Endothelial cell of umbilical vein (primary cell): ENCODE results near the gene SMARCA2. TPM values are rescaled to one million over a fixed set of nuclear protein-coding genes. Genes with fewer than 3 reads are reported as not detected.

Experiments
- BruUV-seq: library from RNA; stranded (reverse); fragments of 400-500 nt; replicated peaks from 2 replicates; lab custom pipeline; 2021; lab: Mats Ljungman, UMichigan
- CTCF ChIA-PET: fragments of 300-600, 350-600 bp; sonication (Branson Sonifier 250); formaldehyde crosslinking; loops from one replicate; lab custom pipeline; 2021; ENCODE audit warnings: antibody characterized with exemption, inconsistent platforms; lab: Charles Lee
- POLR2A ChIA-PET: fragments of 300-600, 350-600 bp; sonication (Branson Sonifier 250); formaldehyde crosslinking; loops from one replicate; lab custom pipeline; 2021; ENCODE audit warnings: antibody characterized with exemption, inconsistent platforms; lab: Charles Lee
- DNase-seq: peaks from one replicate; pipeline ENCODE4 v3.0.0-alpha.2; 2011; ENCODE audit warnings: low read depth, low spot score
- FAIRE-seq: peaks from 2 replicates; lab custom pipeline; 2011; peaks lifted over from hg19 to GRCh38; lab: Jason Lieb, UNC
- H2AFZ ChIP-seq: 2 replicates; pipeline ENCODE4 v1.6.0; 2012; ENCODE audit warnings: low read depth, low read length, control low read depth, inconsistent platforms
- H3K27ac ChIP-seq: 2 replicates; pipeline ENCODE4 v1.5.1; 2011; ENCODE audit warnings: low read depth, mild to moderate bottlenecking, control low read depth, low read length, moderate library complexity; ENCODE audit not compliant: insufficient read depth
- H3K27me3 ChIP-seq, 2 experiments: 2 replicates each; pipeline versions ENCODE4 v1.6.0 to v1.6.1; 2011; ENCODE audit warnings: low read length in 2 of 2, mixed read lengths in 1 of 2; ENCODE audit not compliant: control insufficient read depth in 2 of 2, insufficient read depth in 2 of 2
- H3K36me3 ChIP-seq, 2 experiments: 2 replicates in 1 of 2; 3 replicates in 1 of 2; pipeline ENCODE4 v1.5.1; 2011; ENCODE audit warnings: low read length in 2 of 2, mild to moderate bottlenecking in 1 of 2, moderate library complexity in 1 of 2; ENCODE audit not compliant: control insufficient read depth in 2 of 2, insufficient read depth in 2 of 2; ENCODE audit errors: extremely low read depth in 1 of 2
- H3K4me1 ChIP-seq: 3 replicates; pipeline ENCODE4 v1.5.1; 2011; ENCODE audit warnings: mild to moderate bottlenecking, low read length; ENCODE audit not compliant: control insufficient read depth, insufficient read depth; ENCODE audit errors: extremely low read depth
- H3K4me2 ChIP-seq: 2 replicates; pipeline ENCODE4 v1.6.1; 2011; ENCODE audit warnings: low read length, control low read depth, mixed read lengths; ENCODE audit not compliant: insufficient read depth
- H3K4me3 ChIP-seq, 3 experiments: fragments of 200-600 bp in 1 of 3; sonication (generic), shearing (Covaris generic) in 1 of 3; replicated peaks in 1 of 3; 2 replicates each; pipeline ENCODE4 v1.5.1; 2011 to 2016; ENCODE audit warnings: control low read depth in 3 of 3, low read length in 3 of 3, mild to moderate bottlenecking in 2 of 3, inconsistent platforms in 1 of 3, low read depth in 1 of 3, moderate library complexity in 1 of 3; ENCODE audit not compliant: insufficient read depth in 1 of 3
- H3K79me2 ChIP-seq: 2 replicates; pipeline ENCODE4 v1.6.0; 2012; ENCODE audit warnings: low read length, inconsistent platforms; ENCODE audit not compliant: control insufficient read depth, insufficient read depth
- H3K9ac ChIP-seq: replicated peaks from 2 replicates; pipeline ENCODE3; 2011; ENCODE audit warnings: low read length, control low read depth; ENCODE audit not compliant: insufficient read depth; ENCODE audit errors: extremely low read depth
- H3K9me1 ChIP-seq: replicated peaks from 3 replicates; pipeline ENCODE4 v1.6.0; 2011; ENCODE audit warnings: mild to moderate bottlenecking, low read length; ENCODE audit not compliant: control insufficient read depth, insufficient read depth; ENCODE audit errors: extremely low read depth
- H3K9me3 ChIP-seq: replicated peaks from 2 replicates; pipeline ENCODE4 v1.5.1; 2012; ENCODE audit warnings: low read length, inconsistent platforms; ENCODE audit not compliant: control insufficient read depth, insufficient read depth
- H4K20me1 ChIP-seq: replicated peaks from 2 replicates; pipeline ENCODE3; 2011; ENCODE audit warnings: mild to moderate bottlenecking, low read length; ENCODE audit not compliant: control insufficient read depth, insufficient read depth; ENCODE audit errors: extremely low read depth
- CTCF ChIP-seq, 2 donors: IDR thresholded peaks; 1 replicate in 1 of 2; 2 replicates in 1 of 2; pipeline ENCODE4 v1.5.1; 2011; ENCODE audit warnings: low read length in 2 of 2, mild to moderate bottlenecking in 2 of 2, moderate library complexity in 2 of 2, control low read depth in 1 of 2, inconsistent platforms in 1 of 2, low read depth in 1 of 2; ENCODE audit not compliant: insufficient read depth in 1 of 2; ENCODE audit errors: extremely low read depth in 1 of 2
- EZH2 ChIP-seq: IDR thresholded peaks from 2 replicates; pipeline ENCODE4 v1.6.1; 2012; ENCODE audit warnings: borderline replicate concordance, low read depth, mild to moderate bottlenecking, moderate library complexity, low read length, inconsistent platforms; ENCODE audit not compliant: severe bottlenecking
- FOS ChIP-seq: IDR thresholded peaks from 2 replicates; pipeline ENCODE4 v1.6.1; 2011; ENCODE audit warnings: mild to moderate bottlenecking, low read length, moderate library complexity, borderline replicate concordance; ENCODE audit not compliant: insufficient read depth
- GATA2 ChIP-seq: IDR thresholded peaks from 2 replicates; pipeline ENCODE4 v1.7.0; 2011; ENCODE audit warnings: low read depth, mild to moderate bottlenecking, moderate library complexity, mixed read lengths, low read length; ENCODE audit not compliant: insufficient read length, insufficient read depth
- JUN ChIP-seq: IDR thresholded peaks from 2 replicates; pipeline ENCODE4 v1.6.1; 2011; ENCODE audit warnings: borderline replicate concordance, low read depth; ENCODE audit not compliant: insufficient read length, insufficient read depth
- MAX ChIP-seq: IDR thresholded peaks from 2 replicates; pipeline ENCODE4 v1.6.1; 2011; ENCODE audit not compliant: insufficient read depth, insufficient read length
- MYC ChIP-seq: IDR thresholded peaks from one replicate; pipeline ENCODE4 v1.6.1; 2011; ENCODE audit warnings: mild to moderate bottlenecking, low read depth, low read length
- POLR2A ChIP-seq: IDR thresholded peaks from 2 replicates; pipeline ENCODE4 v1.6.1; 2012; ENCODE audit warnings: low read depth, mild to moderate bottlenecking, control low read depth, low read length
- POLR2AphosphoS5 ChIP-seq: IDR thresholded peaks from 2 replicates; pipeline ENCODE4 v1.6.1; 2012; ENCODE audit warnings: low read depth, mild to moderate bottlenecking, control low read depth, low read length, moderate library complexity; ENCODE audit not compliant: insufficient read depth
- dilution Hi-C: fragments of 300-500 bp; cut with MboI; formaldehyde crosslinking; loops from one replicate; pipeline ENCODE4 v1.15.0; 2019; ENCODE audit warnings: low sequenced_read_pairs; ENCODE audit not compliant: extremely low pct_ligation_motif_present
- intact Hi-C: fragments of 100-400 bp; cut with micrococcal nuclease; formaldehyde crosslinking; loops from one replicate; pipeline ENCODE4 v1.10.0; 2022
- polyA plus RNA-seq, 4 experiments: library from polyadenylated mRNA; depleted of rRNA in 3 of 4; stranded (reverse) in 3 of 4; unstranded in 1 of 4; fragments of >200 nt; gene quantifications; 2 replicates each; pipeline versions ENCODE4 v1.2.1 to v1.2.3, GENCODE V29; 2011 to 2012; ENCODE audit warnings: missing spikeins in 1 of 4
- total RNA-seq: library from RNA; stranded (reverse); gene quantifications from 2 replicates; pipeline ENCODE4 v1.2.3, GENCODE V29; 2021

SMARCA2 gene
- total and polyA plus RNA-seq, 2 donors (not counting 3 experiments of a cell fraction or from before 2014, with no cell fraction given) = 54.5 to 79.9 TPM

- no peak for DNase-seq
- H2AFZ ChIP-seq = no peak overlapping the region
- H4K20me1 ChIP-seq = no peaks in the 10 kb centered on the region
- no peaks in the 10 kb centered on the region for H3K36me3 ChIP-seq
- no peaks in the 10 kb centered on the region for H3K4me1 ChIP-seq
- CTCF ChIA-PET = no interaction called here
- peaks cover 4 to 5% of the 10 kb centered on the region in 2 experiments for H3K27me3 ChIP-seq
- TF ChIP-seq EZH2 (no peak), FOS (no peak), MAX (no peak), GATA2 (no peak), CTCF (IDR thresholded peaks at IDR 0.05; ENCODE audit: extremely low read depth in 1 of 2, insufficient read depth in 1 of 2, low read depth in 1 of 2, low read length in 2 of 2) (no peak), MYC (no peak), POLR2A (no peak), POLR2AphosphoS5 (no peak), JUN (no peak)
- intact Hi-C loops = no loop called here
- no TSS peak for BruUV-seq
- no peaks in the 10 kb centered on the region for H3K79me2 ChIP-seq
- H3K9me3 ChIP-seq = no peaks in the 10 kb centered on the region
- no peak overlapping the region for H3K4me3 ChIP-seq
- no peaks in the 10 kb centered on the region for H3K9me1 ChIP-seq
- no peak for FAIRE-seq
- POLR2A ChIA-PET = no interaction called here
- H3K27ac ChIP-seq = no peak overlapping the region
- dilution Hi-C loops = no loop called here
- H3K4me2 ChIP-seq = no peak overlapping the region
- no peak overlapping the region for H3K9ac ChIP-seq
Observed at GRCh38 chr9:1994180-1994579, 21.0 kb upstream of the SMARCA2 start.
